ENCODE results near the gene RGS13.

DNA sequence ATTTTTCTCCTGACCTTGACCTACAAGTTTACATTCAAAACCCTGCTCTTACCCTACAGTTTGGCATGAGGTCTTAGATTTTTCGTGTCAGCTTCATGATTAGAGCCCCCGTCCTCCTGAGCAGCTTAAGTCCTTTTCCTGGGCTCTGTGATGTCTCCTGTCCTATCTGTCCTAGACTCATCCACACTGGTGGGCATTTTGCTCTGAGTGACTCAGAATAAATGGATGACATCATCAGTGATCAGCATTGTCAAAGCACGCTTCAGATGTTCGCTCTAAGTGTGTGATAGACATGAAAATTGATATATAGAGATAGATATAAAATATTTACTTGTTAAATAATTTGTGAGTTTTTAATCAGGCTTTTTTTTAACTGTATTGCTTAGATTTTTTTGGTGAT, 21.8 kb downstream of the RGS13 start:
- TF ChIP-seq GATA3 (IDR thresholded peaks at IDR 0.05; ENCODE audit: low read depth, low read length) (no peak), GATA2 (IDR thresholded peaks at IDR 0.05; ENCODE audit: low read depth, low read length) (no peak)

Measured in SH-SY5Y (cell line).